CD4-positive, alpha-beta T cell treated with Interleukin-6 for 4 hours (primary cell): ENCODE measurements around the gene KLHL17.

Experiments
- DNase-seq: peaks from one replicate; pipeline ENCODE4 v3.0.0-alpha.2; 2020; ENCODE audit warnings: mixed read lengths

Gene KLHL17

DNA sequence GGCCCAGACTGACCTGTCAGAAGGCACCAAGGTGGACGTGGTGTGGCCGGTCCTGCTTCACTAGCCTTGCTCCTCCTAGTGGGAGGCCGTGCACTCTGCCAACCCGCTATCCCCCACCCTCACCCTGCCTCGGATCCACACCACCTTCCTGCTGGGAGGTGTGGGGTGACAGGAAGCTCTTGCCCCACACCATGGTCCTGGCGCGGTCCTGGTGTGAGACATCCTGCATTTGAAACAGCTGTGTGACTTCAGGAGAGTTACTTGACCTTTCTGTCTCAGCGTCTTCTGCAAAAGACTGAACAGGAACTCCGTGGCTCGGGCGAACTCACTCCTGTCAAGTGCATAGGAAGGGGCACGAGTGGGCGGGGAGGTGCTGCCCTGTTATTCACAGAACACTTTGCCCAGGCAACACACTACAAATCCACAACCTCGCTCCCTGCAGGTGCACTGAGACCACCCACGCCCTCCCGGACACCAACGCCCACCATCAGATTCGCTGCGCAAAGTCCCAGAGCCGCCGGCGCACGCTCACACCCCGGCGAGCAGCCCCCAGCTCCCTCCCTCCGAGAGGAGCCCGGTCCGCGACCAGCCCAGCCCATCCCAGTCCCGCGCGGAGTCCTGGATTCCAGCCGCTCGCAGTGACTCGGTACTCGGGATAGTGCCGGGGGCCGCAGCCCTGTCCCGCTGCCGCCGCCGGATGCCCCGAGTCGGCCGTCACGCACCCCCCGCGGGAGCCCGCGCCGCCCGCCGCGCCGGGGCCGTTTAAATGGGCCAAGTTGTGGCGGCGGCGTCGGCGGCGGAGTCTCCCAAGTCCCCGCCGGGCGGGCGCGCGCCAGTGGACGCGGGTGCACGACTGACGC lies 37.0 kb upstream of the KLHL17 start, which contains the start of gene SAMD11:
TSS of gene SAMD11 (plus strand) at position 793 of the 860 bp plus-strand sequence. CDS start 509 bp downstream, outside the sequence.
- DNase-seq, result peak; percentile 74

DNA sequence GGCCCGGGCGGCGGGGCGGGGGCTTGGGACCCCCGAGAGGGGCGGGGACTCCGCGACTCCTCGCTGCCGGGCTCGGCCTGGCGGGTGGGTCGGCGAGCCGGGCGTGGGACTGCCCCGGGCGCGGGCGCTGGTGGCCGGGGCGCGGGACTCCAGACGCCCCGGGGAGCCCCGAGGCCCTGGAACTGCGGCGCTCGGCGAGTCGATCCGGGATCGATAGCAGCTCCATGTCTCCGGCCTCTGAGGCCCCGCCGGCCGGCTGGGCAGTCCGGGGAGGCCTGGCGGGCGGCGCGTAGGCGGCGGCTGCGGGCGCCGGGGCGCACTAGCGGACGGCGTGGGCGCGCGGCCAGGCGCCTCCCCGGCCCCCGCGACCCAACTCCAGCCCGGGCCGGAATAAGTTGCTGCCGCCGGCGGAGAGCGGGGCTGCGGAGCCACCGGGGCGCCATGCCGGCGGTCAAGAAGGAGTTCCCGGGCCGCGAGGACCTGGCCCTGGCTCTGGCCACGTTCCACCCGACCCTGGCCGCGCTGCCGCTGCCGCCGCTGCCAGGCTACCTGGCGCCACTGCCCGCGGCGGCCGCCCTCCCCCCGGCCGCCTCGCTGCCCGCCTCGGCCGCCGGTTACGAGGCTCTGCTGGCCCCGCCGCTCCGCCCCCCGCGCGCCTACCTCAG lies 36.3 kb upstream of the KLHL17 start:
- no peak for DNase-seq

DNA sequence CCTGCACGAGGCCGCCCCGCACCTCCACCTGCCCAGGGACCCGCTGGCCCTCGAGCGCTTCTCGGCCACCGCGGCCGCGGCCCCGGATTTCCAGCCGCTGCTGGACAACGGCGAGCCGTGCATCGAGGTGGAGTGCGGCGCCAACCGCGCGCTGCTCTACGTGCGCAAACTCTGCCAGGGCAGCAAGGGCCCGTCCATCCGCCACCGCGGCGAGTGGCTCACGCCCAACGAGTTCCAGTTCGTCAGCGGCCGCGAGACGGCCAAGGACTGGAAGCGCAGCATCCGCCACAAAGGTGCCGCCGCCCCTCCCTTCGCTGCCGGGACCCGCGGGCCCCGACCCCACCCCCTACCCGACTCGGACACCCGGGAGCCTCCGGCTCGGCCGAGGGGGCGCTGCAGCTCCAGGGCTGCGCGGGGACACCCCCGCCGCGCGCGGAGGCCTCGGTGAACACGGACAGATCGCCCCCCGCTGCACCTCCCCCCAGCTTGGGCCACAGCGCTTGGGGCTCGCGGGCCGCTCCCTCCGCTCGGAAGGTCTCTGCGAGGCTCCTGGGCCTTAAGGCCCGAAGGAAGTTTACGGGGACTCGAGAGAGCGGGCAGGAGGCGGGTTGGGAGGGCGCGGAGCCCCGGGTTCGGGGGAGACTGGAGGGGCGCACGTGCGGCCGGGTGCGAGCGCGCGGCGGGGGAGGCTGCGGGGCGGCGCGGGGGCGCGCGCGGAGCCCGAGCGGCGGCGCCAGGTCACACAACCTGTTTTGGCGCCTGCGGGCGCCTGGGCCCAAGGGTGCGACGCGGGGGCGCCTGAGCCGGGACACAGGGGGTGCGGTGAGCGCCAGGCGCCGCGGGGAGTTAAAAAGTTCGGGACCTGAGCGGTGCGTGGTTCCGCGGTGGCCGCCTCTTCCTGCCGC lies 35.5 kb upstream of the KLHL17 start:
- peak; percentile 18 for DNase-seq

DNA sequence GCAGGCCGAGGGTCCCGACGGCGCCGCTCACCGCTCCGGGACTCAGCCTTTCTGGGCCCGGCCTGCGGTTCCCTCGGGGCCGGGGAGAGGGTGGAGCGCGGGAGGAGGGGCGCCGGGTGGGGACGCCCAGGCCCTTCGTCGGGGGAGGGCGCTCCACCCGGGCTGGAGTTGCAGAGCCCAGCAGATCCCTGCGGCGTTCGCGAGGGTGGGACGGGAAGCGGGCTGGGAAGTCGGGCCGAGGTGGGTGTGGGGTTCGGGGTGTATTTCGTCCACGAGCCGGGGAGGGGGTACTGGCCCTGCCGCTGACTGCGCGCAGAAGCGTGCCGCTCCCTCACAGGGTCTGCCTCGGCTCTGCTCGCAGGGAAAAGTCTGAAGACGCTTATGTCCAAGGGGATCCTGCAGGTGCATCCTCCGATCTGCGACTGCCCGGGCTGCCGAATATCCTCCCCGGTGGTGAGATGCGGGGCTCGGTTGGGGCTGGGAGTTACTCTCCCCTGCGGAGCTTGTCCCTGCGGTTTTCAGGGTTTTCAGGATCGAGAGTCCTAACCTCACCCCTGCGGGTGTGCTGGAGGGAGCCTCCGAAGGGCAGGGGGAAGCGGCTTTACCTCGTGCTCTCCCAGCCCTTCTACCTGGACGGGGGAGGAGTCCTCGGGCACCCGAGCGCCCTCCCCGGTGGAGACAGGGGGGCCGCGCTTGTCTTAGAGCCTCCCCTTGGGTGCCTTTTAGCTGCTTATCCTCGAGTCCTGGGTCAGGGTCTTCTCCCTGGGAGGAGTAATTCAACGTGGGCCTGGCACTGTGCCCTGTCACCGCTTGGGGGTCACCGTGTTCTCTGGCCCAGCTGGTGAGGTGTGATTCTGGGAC lies 34.6 kb upstream of the KLHL17 start:
- DNase-seq, result no peak

DNA sequence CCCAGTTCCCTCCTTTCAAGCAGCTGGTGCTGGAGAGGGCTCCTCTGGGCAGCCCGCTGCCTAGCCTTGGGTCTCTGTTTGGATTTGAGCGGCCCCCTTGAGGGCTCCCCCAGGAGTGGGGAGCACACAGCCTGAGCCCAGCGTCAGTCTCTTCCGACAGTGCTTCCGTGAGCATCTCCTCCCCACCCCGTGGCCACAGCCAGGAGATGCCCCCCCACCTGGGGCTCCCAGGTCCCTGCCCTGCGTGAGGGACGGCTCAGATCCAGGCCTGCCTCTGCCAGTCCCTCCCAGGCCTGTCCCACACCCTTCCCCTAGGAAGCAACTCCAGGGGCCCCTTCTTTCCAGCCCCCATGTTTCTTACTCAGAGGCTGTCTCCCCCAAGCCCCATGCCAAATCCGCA lies 33.1 kb upstream of the KLHL17 start:
- no peak for DNase-seq

- DNase-seq, result no peak
These were observed 32.6 kb upstream of the KLHL17 start for GRCh38 chr1:927748-928147.

- DNase-seq, result no peak
These were observed 31.3 kb upstream of the KLHL17 start for GRCh38 chr1:928825-929661.

DNA sequence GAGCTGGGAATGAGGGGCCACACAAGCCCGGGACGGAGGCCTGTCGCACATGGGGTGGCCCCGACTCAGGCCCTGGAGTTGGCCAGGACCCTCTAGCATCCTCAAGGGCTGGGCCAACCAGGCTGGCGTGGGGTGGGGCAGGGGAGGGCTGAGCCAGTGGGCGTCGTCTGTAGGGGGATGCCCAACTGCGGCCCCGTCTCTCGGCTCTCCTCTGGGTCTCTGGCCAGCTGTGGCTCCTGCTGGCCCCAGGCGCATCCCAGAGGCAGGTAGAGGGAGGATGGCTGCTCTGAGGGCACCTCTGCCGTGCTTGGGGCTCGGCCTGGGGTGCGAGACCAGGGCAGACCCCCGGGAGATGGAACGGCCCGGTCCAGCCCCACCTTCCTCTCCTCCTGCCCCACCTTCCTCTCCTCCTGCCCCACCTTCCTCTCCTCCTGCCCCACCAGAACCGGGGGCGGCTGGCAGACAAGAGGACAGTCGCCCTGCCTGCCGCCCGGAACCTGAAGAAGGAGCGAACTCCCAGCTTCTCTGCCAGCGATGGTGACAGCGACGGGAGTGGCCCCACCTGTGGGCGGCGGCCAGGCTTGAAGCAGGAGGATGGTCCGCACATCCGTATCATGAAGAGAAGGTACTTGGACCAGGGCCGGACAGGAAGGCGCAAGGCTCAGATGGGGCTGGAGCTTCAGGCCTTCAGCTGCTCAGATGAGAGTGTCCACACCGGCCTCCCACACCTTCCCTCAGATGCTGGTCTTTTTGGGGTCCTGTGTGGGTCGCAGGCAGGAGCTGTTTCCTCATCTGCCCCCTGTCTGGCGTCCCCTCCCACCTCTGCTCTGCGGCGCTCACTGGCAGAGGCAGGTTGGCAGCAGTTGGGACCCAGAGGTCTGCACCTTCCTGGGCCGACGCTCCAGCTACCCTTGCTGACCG lies 30.4 kb upstream of the KLHL17 start:
- DNase-seq, result no peak

GRCh38 chr1:930633-931138 lies 29.7 kb upstream of the KLHL17 start:
- DNase-seq, result no peak

DNA sequence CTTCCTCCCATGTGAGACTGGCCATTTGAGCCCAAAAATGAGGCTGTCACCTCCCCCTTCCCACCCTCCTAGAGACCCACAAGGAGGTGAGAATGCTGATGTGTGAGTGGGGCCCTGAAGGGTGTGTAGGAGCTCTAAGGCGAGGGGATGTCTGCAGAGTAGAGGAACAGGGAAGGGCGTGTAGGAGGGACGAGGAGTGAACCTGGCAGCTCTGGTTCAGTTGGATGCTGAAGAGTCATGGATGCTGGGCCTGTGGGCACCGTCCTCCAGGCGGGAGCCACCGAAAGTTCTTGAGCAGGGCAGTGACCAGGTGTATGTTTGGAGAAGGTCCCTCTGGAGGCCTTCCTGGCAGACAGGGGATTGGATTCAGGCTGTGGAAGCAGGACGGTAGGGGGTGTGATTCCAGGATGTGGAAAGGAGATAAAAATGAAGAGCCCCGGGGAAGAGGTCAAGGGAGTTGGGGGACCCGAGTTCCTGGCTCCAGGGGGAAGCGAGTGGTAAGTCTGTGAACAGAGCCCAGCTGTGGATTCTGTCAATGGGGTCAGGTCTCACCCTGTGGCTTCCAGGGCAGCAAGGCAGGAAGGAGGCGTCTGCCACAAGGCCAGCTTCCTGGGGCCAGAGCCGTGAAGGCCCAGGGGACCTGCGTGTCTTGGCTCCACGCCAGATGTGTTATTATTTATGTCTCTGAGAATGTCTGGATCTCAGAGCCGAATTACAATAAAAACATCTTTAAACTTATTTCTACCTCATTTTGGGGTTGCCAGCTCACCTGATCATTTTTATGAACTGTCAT lies 28.8 kb upstream of the KLHL17 start:
- no peak for DNase-seq

- no peak for DNase-seq
These were observed 28.2 kb upstream of the KLHL17 start for GRCh38 chr1:932173-932510.

DNA sequence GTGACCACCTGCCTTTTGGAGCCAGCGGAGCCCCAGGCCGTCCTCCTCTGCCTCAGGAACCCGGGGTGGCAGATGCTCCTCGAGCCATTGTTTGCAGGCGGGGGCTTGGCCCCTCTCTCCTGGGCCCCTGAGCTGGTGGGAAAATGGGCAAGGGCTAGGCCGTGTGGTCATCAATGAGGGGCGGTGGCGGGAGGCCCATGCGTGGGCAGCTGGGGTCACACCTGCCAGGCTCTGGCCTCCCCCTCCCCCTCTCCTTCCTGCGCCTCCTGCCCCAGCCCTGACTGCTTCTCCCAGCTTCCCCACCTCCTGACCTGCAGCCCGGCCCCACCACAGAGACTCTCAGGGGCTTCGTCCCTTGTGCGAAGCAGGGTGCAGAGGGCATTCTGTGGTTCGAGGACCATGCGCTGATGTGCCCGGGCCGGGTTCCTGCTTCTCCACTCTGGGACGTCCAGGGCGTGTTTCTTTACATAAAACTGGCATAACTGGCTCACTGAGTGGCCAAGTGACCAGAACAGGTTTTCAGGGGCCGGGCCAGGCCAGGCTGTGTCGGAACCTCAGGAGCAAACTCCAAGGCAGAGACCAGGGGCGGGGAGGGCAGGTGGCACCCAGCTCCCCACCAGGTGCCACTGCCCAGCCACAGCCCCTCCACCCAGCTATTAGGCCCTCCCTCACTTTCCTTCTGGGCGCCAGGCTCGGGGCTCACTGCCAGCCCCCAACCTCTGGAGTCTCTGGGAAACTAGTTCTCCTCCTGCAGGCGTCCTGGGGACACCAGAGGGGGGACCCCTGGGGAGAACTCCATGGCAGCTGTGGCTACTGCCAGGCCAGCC lies 27.4 kb upstream of the KLHL17 start:
- DNase-seq, result no peak

GRCh38 chr1:933603-933940 lies 26.8 kb upstream of the KLHL17 start:
- DNase-seq, result no peak

DNA sequence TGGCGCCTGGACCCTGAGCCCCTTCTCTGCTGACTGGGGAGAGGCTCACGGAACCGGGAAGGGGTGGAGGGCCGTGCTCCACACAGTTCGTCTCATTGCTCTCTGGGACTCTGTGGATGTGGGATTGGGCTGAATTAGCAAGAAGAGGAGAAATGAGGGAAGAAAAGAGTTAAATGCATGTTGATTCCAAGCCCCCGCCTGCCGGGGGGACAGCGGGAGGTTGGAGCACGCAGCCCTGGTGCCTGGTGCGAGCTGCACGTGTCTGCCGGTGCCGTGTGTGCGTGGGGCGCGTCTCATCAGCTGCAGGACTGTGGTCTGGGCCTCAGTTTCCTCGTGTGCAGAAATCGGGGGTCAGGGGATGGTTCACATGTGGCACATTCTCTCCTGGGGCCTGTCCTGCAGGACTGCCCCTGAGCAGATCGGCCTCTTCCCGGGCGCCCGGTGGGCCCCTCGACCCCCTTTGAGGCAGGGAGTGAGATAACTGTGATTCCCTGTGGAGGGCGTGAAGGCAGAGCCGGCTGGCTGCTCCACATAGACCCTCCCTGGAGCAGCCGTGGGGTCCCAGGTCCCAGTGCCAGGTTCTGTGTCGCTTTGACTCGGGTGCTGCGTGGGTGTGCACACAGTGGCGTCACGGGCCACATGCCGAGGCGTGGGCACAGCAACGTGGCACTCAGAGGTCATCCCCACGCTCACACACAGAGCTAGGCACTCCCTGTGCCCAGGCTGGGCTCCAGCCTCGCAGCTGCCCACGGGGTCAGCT lies 25.2 kb upstream of the KLHL17 start:
- DNase-seq, result no peak

- no peak for DNase-seq
These were observed 24.6 kb upstream of the KLHL17 start for GRCh38 chr1:935751-936231.

- DNase-seq, result no peak
These were observed 23.8 kb upstream of the KLHL17 start for GRCh38 chr1:936348-937264.
